H1 (cell line): ENCODE measurements around the gene CCT3. TPM values are rescaled to one million over a fixed set of nuclear protein-coding genes. Genes with fewer than 3 reads are reported as not detected.
A peak's percentile ranks its signal among the peaks of the same experiment; 100 is the strongest.

Source experiments
- CTCF ChIA-PET: fragments of 300-600 bp; sonication (Branson Sonifier 250); formaldehyde crosslinking; loops from one replicate; lab custom pipeline; 2021; ENCODE audit not compliant: partially characterized antibody; lab: Charles Lee
- POLR2A ChIA-PET: fragments of 300-600 bp; sonication (Branson Sonifier 250); formaldehyde crosslinking; loops from one replicate; lab custom pipeline; 2021; ENCODE audit warnings: inconsistent platforms; ENCODE audit not compliant: partially characterized antibody; lab: Charles Lee
- DNase-seq, 2 experiments: peaks; one replicate each; pipeline versions ENCODE4 v3.0.0 to v3.0.0-alpha.2; 2010 to 2022; ENCODE audit warnings: low spot score in 2 of 2, low read depth in 1 of 2, mixed read lengths in 1 of 2
- FAIRE-seq: peaks from 2 replicates; lab custom pipeline; 2011; peaks lifted over from hg19 to GRCh38; lab: Jason Lieb, UNC
- H2AFZ ChIP-seq: 2 replicates; pipeline ENCODE4 v1.8.1; 2012; ENCODE audit warnings: low read length, inconsistent platforms
- H2AK5ac ChIP-seq: 2 replicates; pipeline ENCODE4 v1.6.1; 2013; ENCODE audit warnings: low read depth, low read length
- H2BK120ac ChIP-seq: replicated peaks from 2 replicates; pipeline ENCODE3; 2013; ENCODE audit warnings: low read depth, low read length, inconsistent platforms
- H2BK12ac ChIP-seq: 2 replicates; pipeline ENCODE4 v1.6.1; 2013; ENCODE audit warnings: low read depth, low read length
- H2BK15ac ChIP-seq: 2 replicates; pipeline ENCODE4 v1.6.1; 2013; ENCODE audit warnings: low read length
- H2BK20ac ChIP-seq: 2 replicates; pipeline ENCODE4 v1.6.1; 2013; ENCODE audit warnings: low read length
- H2BK5ac ChIP-seq: 2 replicates; pipeline ENCODE4 v1.6.1; 2013; ENCODE audit warnings: low read depth, low read length
- H3K14ac ChIP-seq: 2 replicates; pipeline ENCODE4 v1.6.1; 2013; ENCODE audit warnings: inconsistent platforms; ENCODE audit not compliant: insufficient read length
- H3K18ac ChIP-seq: 2 replicates; pipeline ENCODE4 v1.6.1; 2013; ENCODE audit warnings: low read length; ENCODE audit errors: extremely low read depth
- H3K23ac ChIP-seq: 2 replicates; pipeline ENCODE4 v1.6.1; 2013; ENCODE audit warnings: inconsistent platforms; ENCODE audit not compliant: insufficient read length
- H3K23me2 ChIP-seq: 2 replicates; pipeline ENCODE4 v1.6.1; 2013; ENCODE audit warnings: low read depth, low read length
- H3K27ac ChIP-seq: 2 replicates; pipeline ENCODE4 v1.6.1; 2011; ENCODE audit warnings: low read depth, low read length, inconsistent platforms
- H3K27me3 ChIP-seq, 4 experiments: replicated peaks in 1 of 4; 1 replicate in 1 of 4; 2 replicates in 3 of 4; pipeline versions ENCODE4 v1.6.1 to v1.8.1; 2011 to 2013; ENCODE audit warnings: low read length in 3 of 4, mild to moderate bottlenecking in 3 of 4, inconsistent platforms in 2 of 4, mixed read lengths in 2 of 4, moderate library complexity in 1 of 4; ENCODE audit not compliant: control insufficient read depth in 3 of 4, insufficient read depth in 3 of 4; ENCODE audit errors: extremely low read depth in 1 of 4
- H3K36me3 ChIP-seq, 4 experiments: 2 replicates each; pipeline versions ENCODE4 v1.6.1 to v1.8.1; 2011 to 2013; ENCODE audit warnings: mild to moderate bottlenecking in 4 of 4, low read length in 3 of 4, moderate library complexity in 2 of 4, control low read depth in 1 of 4, inconsistent platforms in 1 of 4; ENCODE audit not compliant: insufficient read depth in 4 of 4, control insufficient read depth in 2 of 4
- H3K4ac ChIP-seq: replicated peaks from 2 replicates; pipeline ENCODE3; 2013; ENCODE audit warnings: low read length, low read depth, mixed read lengths, inconsistent platforms; ENCODE audit not compliant: insufficient read length
- H3K4me1 ChIP-seq, 4 experiments: replicated peaks in 1 of 4; 1 replicate in 1 of 4; 2 replicates in 3 of 4; pipeline versions ENCODE4 v1.6.1 to v1.8.1; 2011 to 2013; ENCODE audit warnings: low read length in 3 of 4, inconsistent platforms in 2 of 4, mixed read lengths in 1 of 4; ENCODE audit not compliant: insufficient read depth in 4 of 4, control insufficient read depth in 3 of 4
- H3K4me2 ChIP-seq, 2 experiments: 2 replicates each; pipeline versions ENCODE4 v1.6.1 to v1.8.1; 2011 to 2013; ENCODE audit warnings: low read depth in 2 of 2, low read length in 2 of 2, control low read depth in 1 of 2, inconsistent platforms in 1 of 2, mild to moderate bottlenecking in 1 of 2; ENCODE audit not compliant: insufficient read depth in 1 of 2
- H3K4me3 ChIP-seq, 4 experiments: fragments of 200-600, 300-600 bp in 1 of 4; sonication (generic), shearing (Covaris generic), sonication (Bioruptor Twin) in 1 of 4; 2 replicates each; pipeline versions ENCODE4 v1.5.1 to v1.8.1; 2011 to 2016; ENCODE audit warnings: low read length in 4 of 4, low read depth in 3 of 4, control low read depth in 2 of 4, inconsistent platforms in 2 of 4, mild to moderate bottlenecking in 2 of 4, mixed read lengths in 1 of 4, moderate library complexity in 1 of 4; ENCODE audit not compliant: insufficient read depth in 2 of 4; ENCODE audit errors: extremely low read depth in 1 of 4
- H3K56ac ChIP-seq: replicated peaks from 2 replicates; pipeline ENCODE3; 2013; ENCODE audit warnings: low read depth, mild to moderate bottlenecking, mixed read lengths, low read length, inconsistent platforms; ENCODE audit not compliant: insufficient read length
- H3K79me1 ChIP-seq: 2 replicates; pipeline ENCODE4 v1.6.1; 2013; ENCODE audit warnings: low read depth, low read length, control low read depth
- H3K79me2 ChIP-seq, 2 experiments: 2 replicates each; pipeline versions ENCODE4 v1.6.1 to v1.8.1; 2012 to 2013; ENCODE audit warnings: low read length in 2 of 2, mild to moderate bottlenecking in 2 of 2, inconsistent platforms in 1 of 2; ENCODE audit not compliant: insufficient read depth in 2 of 2, control insufficient read depth in 1 of 2
- H3K9ac ChIP-seq, 4 experiments: replicated peaks in 1 of 4; 1 replicate in 1 of 4; 2 replicates in 3 of 4; pipeline versions ENCODE4 v1.6.1 to v1.8.1; 2011 to 2013; ENCODE audit warnings: low read depth in 3 of 4, low read length in 3 of 4, control low read depth in 2 of 4, mild to moderate bottlenecking in 2 of 4, moderate library complexity in 2 of 4, inconsistent platforms in 1 of 4; ENCODE audit errors: extremely low read depth in 1 of 4
- H3K9me3 ChIP-seq, 2 experiments: 2 replicates each; pipeline versions ENCODE4 v1.6.1 to v1.8.1; 2012 to 2013; ENCODE audit warnings: mild to moderate bottlenecking in 2 of 2, moderate library complexity in 2 of 2, control low read depth in 1 of 2, inconsistent platforms in 1 of 2, low read depth in 1 of 2, low read length in 1 of 2, mixed read lengths in 1 of 2; ENCODE audit not compliant: insufficient read depth in 2 of 2
- H4K20me1 ChIP-seq, 2 experiments: replicated peaks in 1 of 2; 2 replicates each; pipeline versions ENCODE3 to v1.8.1; 2011 to 2013; ENCODE audit warnings: inconsistent platforms in 2 of 2, low read length in 2 of 2, mild to moderate bottlenecking in 1 of 2; ENCODE audit not compliant: insufficient read depth in 2 of 2, control insufficient read depth in 1 of 2
- H4K5ac ChIP-seq: 2 replicates; pipeline ENCODE4 v1.6.1; 2013; ENCODE audit warnings: low read length, low read depth, mixed read lengths, inconsistent platforms; ENCODE audit not compliant: insufficient read length
- H4K8ac ChIP-seq: 2 replicates; pipeline ENCODE4 v1.8.0; 2013; ENCODE audit warnings: mild to moderate bottlenecking, moderate library complexity, low read length, inconsistent platforms; ENCODE audit not compliant: insufficient read depth; ENCODE audit errors: extremely low read depth
- H4K91ac ChIP-seq: replicated peaks from 2 replicates; pipeline ENCODE3; 2013; ENCODE audit warnings: low read length, mixed read lengths, inconsistent platforms; ENCODE audit not compliant: insufficient read length
- CTCF ChIP-seq, 3 experiments: IDR thresholded peaks; 1 replicate in 2 of 3; 2 replicates in 1 of 3; pipeline versions ENCODE4 v1.5.1 to v1.6.1; 2011; ENCODE audit warnings: low read length in 3 of 3, mild to moderate bottlenecking in 3 of 3, inconsistent platforms in 2 of 3, low read depth in 1 of 3, moderate library complexity in 1 of 3; ENCODE audit not compliant: insufficient read depth in 1 of 3; ENCODE audit errors: control extremely low read depth in 1 of 3
- POLR2AphosphoS5 ChIP-seq: IDR thresholded peaks from 2 replicates; pipeline ENCODE4 v1.6.1; 2011; ENCODE audit warnings: low read depth, low read length
- RAD21 ChIP-seq, 2 experiments: IDR thresholded peaks in 1 of 2; conservative IDR thresholded peaks in 1 of 2; 2 replicates each; pipeline ENCODE4 v1.6.1; 2011; ENCODE audit warnings: low read depth in 2 of 2, low read length in 2 of 2, improper control_type of control experiment in 1 of 2, inconsistent platforms in 1 of 2, mild to moderate bottlenecking in 1 of 2, moderate library complexity in 1 of 2
- RBBP5 ChIP-seq: IDR thresholded peaks from 2 replicates; pipeline ENCODE4 v1.7.1; 2012; ENCODE audit warnings: low read depth, mild to moderate bottlenecking, inconsistent platforms, low read length, moderate library complexity, borderline replicate concordance
- TAF1 ChIP-seq: IDR thresholded peaks from 2 replicates; pipeline ENCODE4 v1.6.1; 2011; ENCODE audit warnings: mild to moderate bottlenecking, low read depth, low read length
- TAF7 ChIP-seq: optimal IDR thresholded peaks from 2 replicates; pipeline ENCODE3; 2011; ENCODE audit warnings: low read depth, mild to moderate bottlenecking, inconsistent platforms, low read length, moderate library complexity, borderline replicate concordance
- WGBS, 2 experiments: shearing (Covaris generic) in 1 of 2; methylation state at CpG; one replicate each; pipeline versions ENCODE4 v1.1.6 to v1.1.7; 2013 to 2015; ENCODE audit warnings: low lambda C conversion rate in 2 of 2, mixed read lengths in 2 of 2, inconsistent platforms in 1 of 2, low coverage in 1 of 2, missing lambda C conversion rate in 1 of 2; ENCODE audit not compliant: insufficient replicate concordance in 2 of 2, insufficient coverage in 1 of 2, insufficient read length in 1 of 2; ENCODE audit errors: extremely low coverage in 1 of 2, missing lambda C conversion rate in 1 of 2; 5-methylcytosine and 5-hydroxymethylcytosine counted together
- polyA plus RNA-seq, 7 experiments: library from polyadenylated mRNA; depleted of rRNA in 3 of 7; stranded (reverse) in 5 of 7; unstranded in 2 of 7; fragments of >200 nt in 5 of 7; fragments of 200-250 nt in 2 of 7; gene quantifications; 1 replicate in 5 of 7; 2 replicates in 1 of 7; 4 replicates in 1 of 7; pipeline versions ENCODE4 v1.2.1 to v1.2.3, GENCODE V29; 2011 to 2013; ENCODE audit warnings: missing spikeins in 2 of 7, mixed read lengths in 2 of 7
- total RNA-seq: library from RNA; stranded (reverse); fragmentation: NEBNext Ultra II Directional; extraction: Animal tissue kit (Norgen Biotek cat#: 25700); gene quantifications from 2 replicates; pipeline ENCODE4 v1.2.1, GENCODE V29; 2021

CCT3 gene
- total and polyA plus RNA-seq, 2 of the 8 experiments (the other 6 are each of a cell fraction or from before 2014, with no cell fraction given): 431 to 480 TPM

- POLR2A ChIA-PET: interaction anchor here (0.6 to 3.9 kb wide), 11 partner anchors 10 to 107 kb away, joined by 3 to 16 read pairs (median 4); partner anchors contain the start of genes PMF1 and TMEM79
Measured at GRCh38 chr1:156319664-156320063, 18.4 kb downstream of the CCT3 start.

More at GRCh38 chr1:156319664-156320063, 18.4 kb downstream of the CCT3 start:
- Histone ChIP-seq H3K4me3 (no peak overlapping the region), H3K9me3 (no peaks in the 10 kb centered on the region), H4K8ac (no peak overlapping the region), H2BK20ac (no peak overlapping the region), H3K23ac (no peak overlapping the region), H3K14ac (no peak overlapping the region), H3K4me1 (no peaks in the 10 kb centered on the region), H3K36me3 (peaks cover 56 to 97% (median 80%) of the 10 kb centered on the region in 4 experiments), H2BK15ac (no peak overlapping the region), H2BK5ac (no peak overlapping the region), H2BK120ac (no peak overlapping the region), H3K18ac (no peak overlapping the region), H2BK12ac (no peak overlapping the region), H2AK5ac (no peak overlapping the region), H4K20me1 (peaks cover 0 to 4% of the 10 kb centered on the region in 2 experiments), H3K79me2 (no peaks in the 10 kb centered on the region), H4K5ac (no peak overlapping the region), H3K79me1 (no peaks in the 10 kb centered on the region), H3K27ac (no peak overlapping the region), H2AFZ (no peak overlapping the region), H3K27me3 (no peaks in the 10 kb centered on the region), H3K23me2 (no peaks in the 10 kb centered on the region), H4K91ac (no peak overlapping the region), H3K4me2 (no peak overlapping the region), H3K9ac (no peak overlapping the region), H3K4ac (no peak overlapping the region), H3K56ac (no peak overlapping the region)
- WGBS, 2 experiments: 80% methylated on average over 1 of the region's 1 CpG; no CpG with 5 or more reads in 1 of the 2 experiments
- DNase-seq: no peak
- FAIRE-seq: no peak
- CTCF ChIA-PET: interaction anchor here (0.5 to 4.0 kb wide), 24 partner anchors 11 to 345 kb away, joined by 3 to 30 read pairs (median 5); partner anchors contain the start of genes CCT3, PAQR6, SMG5 and TSACC
- no peak for TF ChIP-seq TAF1
- TF ChIP-seq POLR2AphosphoS5: no peak
- no peak for TF ChIP-seq RBBP5
- peak in 1 of 2 experiments; percentile 33; a peak in 1 of 4 replicates for TF ChIP-seq RAD21 (IDR thresholded peaks at IDR 0.05 in 1 of 2, conservative IDR thresholded peaks at IDR 0.05 in 1 of 2; ENCODE audit: low read depth in 2 of 2, low read length in 2 of 2)
- TF ChIP-seq CTCF (IDR thresholded peaks at IDR 0.05; ENCODE audit: control extremely low read depth in 1 of 3, insufficient read depth in 1 of 3, low read depth in 1 of 3, low read length in 3 of 3): peak in 1 of 3 experiments; percentile 15; a peak in 2 of 4 replicates
- no peak for TF ChIP-seq TAF7
